ENCODE measurements around the gene HGD.

DNA sequence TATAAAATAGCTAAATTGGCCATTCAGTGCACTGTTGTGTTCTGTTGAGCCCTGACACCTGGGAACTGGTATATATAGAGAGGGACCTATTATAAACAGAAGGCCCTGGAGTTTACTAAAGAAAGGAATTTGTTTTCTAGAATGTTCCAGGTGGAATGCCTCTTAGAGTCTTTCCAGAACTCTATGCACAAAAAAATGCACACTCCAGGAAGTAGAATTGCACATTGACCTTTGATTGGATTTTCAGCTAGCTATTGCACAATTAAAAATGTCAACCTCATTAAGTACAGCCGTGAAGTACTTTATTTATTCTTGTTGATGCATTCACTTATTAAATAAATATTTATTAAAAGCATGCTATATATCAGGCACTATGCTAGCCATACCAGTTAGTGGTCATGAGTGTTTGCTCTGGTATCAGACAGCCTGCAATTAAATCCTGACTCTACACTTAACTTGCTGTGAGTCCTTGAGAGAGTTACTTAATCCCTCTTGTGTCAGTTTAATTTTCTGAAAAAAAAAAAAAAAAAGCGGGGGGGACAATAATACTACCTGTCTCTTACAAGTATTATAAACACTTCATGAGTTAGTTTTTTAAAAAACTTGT is 45.1 kb downstream of the HGD start:
- TF ChIP-seq, protein P1, sequence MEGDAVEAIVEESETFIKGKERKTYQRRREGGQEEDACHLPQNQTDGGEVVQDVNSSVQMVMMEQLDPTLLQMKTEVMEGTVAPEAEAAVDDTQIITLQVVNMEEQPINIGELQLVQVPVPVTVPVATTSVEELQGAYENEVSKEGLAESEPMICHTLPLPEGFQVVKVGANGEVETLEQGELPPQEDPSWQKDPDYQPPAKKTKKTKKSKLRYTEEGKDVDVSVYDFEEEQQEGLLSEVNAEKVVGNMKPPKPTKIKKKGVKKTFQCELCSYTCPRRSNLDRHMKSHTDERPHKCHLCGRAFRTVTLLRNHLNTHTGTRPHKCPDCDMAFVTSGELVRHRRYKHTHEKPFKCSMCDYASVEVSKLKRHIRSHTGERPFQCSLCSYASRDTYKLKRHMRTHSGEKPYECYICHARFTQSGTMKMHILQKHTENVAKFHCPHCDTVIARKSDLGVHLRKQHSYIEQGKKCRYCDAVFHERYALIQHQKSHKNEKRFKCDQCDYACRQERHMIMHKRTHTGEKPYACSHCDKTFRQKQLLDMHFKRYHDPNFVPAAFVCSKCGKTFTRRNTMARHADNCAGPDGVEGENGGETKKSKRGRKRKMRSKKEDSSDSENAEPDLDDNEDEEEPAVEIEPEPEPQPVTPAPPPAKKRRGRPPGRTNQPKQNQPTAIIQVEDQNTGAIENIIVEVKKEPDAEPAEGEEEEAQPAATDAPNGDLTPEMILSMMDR (IDR thresholded peaks at IDR 0.05): no peak
- TF ChIP-seq NFYB (CRISPR knock-in tag; conservative IDR thresholded peaks at IDR 0.05; ENCODE audit: low read depth) (no peak), NR2C2 (CRISPR knock-in tag; IDR thresholded peaks at IDR 0.05) (no peak), ZNF232 (CRISPR knock-in tag; IDR thresholded peaks at IDR 0.05) (no peak), ETV6 (CRISPR knock-in tag; IDR thresholded peaks at IDR 0.05) (no peak)

Data from WTC11 (cell line).